HCT116 (cell line): ENCODE measurements around the gene THSD7A.

Experiments used
- ATF3 ChIP-seq: IDR thresholded peaks from 2 replicates; pipeline ENCODE4 v1.6.1; 2012
- CBX3 ChIP-seq: IDR thresholded peaks from 2 replicates; pipeline ENCODE4 v1.6.1; 2012; ENCODE audit warnings: low read depth
- CTCF ChIP-seq, 3 experiments: fragments of 200-600 bp in 1 of 3; sonication (generic) in 1 of 3; IDR thresholded peaks in 2 of 3; conservative IDR thresholded peaks in 1 of 3; 2 replicates each; pipeline ENCODE4 v1.5.1; 2012 to 2017; ENCODE audit warnings: low read depth in 2 of 3, low read length in 2 of 3, antibody characterized with exemption in 1 of 3, borderline replicate concordance in 1 of 3, control low read depth in 1 of 3, mild to moderate bottlenecking in 1 of 3, mixed read lengths in 1 of 3, mixed run types in 1 of 3, moderate library complexity in 1 of 3; ENCODE audit not compliant: insufficient read depth in 1 of 3
- JUND ChIP-seq: IDR thresholded peaks from 2 replicates; pipeline ENCODE4 v1.6.1; 2012
- POLR2A ChIP-seq: IDR thresholded peaks from 2 replicates; pipeline ENCODE4 v1.7.0; 2011; ENCODE audit warnings: borderline replicate concordance; ENCODE audit not compliant: insufficient read depth, insufficient read length; ENCODE audit errors: extremely low read depth
- RAD21 ChIP-seq: IDR thresholded peaks from 2 replicates; pipeline ENCODE4 v1.6.1; 2012; ENCODE audit warnings: low read depth, mild to moderate bottlenecking
- SIN3A ChIP-seq: IDR thresholded peaks from 2 replicates; pipeline ENCODE4 v1.6.1; 2012; ENCODE audit warnings: low read depth
- TCF7L2 ChIP-seq: IDR thresholded peaks from 2 replicates; pipeline ENCODE4 v1.7.0; 2011; ENCODE audit warnings: borderline replicate concordance, inconsistent platforms; ENCODE audit not compliant: insufficient read depth, insufficient read length; ENCODE audit errors: extremely low read depth
- ZBTB33 ChIP-seq: IDR thresholded peaks from 2 replicates; pipeline ENCODE4 v1.6.1; 2011; ENCODE audit warnings: mild to moderate bottlenecking, low read length, moderate library complexity; ENCODE audit not compliant: insufficient replicate concordance; ENCODE audit errors: extremely low read depth

- TF ChIP-seq CTCF (IDR thresholded peaks at IDR 0.05 in 2 of 3, conservative IDR thresholded peaks at IDR 0.05 in 1 of 3; ENCODE audit: borderline replicate concordance in 1 of 3, insufficient read depth in 1 of 3, low read depth in 2 of 3, low read length in 2 of 3) = no peak
- TF ChIP-seq TCF7L2 = no peak
- TF ChIP-seq POLR2A = no peak
- TF ChIP-seq JUND = no peak
- TF ChIP-seq ZBTB33 = no peak
- no peak for TF ChIP-seq RAD21
- TF ChIP-seq CBX3 = no peak
- no peak for TF ChIP-seq SIN3A
- TF ChIP-seq ATF3 = no peak
Observed at GRCh38 chr7:11865671-11866070, 33.7 kb upstream of the THSD7A start.
